ENCODE results near the gene SPHKAP.
A peak's percentile ranks its signal among the peaks of the same experiment; 100 is the strongest.
"Not testable (repeated sequence)": the region's sequence is repeated elsewhere in the genome, so short reads cannot be mapped to it uniquely, and the experiment has no call there.

The SPHKAP gene

GRCh38 chr2:228017784-228018183, 163.7 kb downstream of the SPHKAP start:
- no peak for DNase-seq

DNA sequence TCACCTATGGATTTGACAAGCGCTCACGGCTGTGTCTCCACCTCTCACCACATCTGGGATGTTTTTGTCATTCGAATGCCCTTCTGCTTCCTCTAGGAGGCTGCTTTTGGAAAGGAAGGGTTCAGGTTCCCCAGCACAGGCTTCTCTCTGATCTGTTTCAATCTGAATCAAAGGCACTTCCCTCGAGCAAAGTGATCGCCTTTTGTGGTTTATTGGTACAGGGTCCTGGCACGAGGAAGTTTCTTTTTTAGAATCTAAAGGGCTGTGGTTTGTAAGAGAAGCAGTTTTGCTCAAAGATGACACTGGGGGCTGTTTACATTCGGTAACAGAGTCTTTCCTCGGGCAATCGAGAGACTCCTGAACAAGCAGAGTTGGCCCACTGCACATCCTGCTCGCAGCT, 165.1 kb downstream of the SPHKAP start:
- no peak for DNase-seq

DNA sequence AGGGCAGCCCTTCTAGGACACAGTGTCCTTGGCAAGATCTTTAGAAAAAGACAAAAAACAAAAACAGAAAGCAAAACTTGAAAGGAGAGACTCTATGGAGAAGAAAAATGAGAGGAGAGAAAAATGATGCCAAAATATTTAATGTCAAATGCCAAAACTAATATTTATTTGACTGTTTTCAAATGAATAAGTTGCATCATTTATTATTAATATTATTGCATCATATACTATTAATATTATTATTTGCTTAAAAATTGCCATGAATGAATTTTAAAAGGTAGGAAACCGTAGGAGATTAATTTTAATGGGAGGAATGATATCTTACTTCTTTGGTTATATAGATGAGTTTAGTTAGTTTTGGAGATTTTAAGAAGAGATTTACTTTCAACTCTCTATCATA, 165.7 kb downstream of the SPHKAP start:
- DNase-seq: no peak

GRCh38 chr2:227996366-227996765, 185.1 kb downstream of the SPHKAP start:
- DNase-seq: no peak

DNA sequence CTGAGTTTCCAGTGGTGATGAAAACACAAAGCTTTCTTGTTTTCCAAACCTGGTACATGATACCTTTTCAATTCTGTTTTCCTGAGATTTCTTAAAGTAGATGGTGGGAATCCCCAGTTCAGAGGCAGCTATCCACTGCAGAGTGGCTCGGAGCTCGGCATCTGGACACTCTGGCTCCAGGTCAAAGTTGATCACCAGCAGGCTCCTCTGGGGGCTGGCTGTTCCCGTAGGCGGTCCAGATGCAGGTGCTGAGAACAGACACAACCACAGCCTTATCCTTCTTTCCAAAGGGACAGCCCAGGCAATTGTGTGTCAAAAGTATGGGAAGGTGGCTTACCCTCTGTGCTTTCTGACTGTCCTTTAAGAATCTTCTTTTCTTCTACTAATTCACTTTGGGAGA, 190.6 kb downstream of the SPHKAP start:
- no peak for DNase-seq

DNA sequence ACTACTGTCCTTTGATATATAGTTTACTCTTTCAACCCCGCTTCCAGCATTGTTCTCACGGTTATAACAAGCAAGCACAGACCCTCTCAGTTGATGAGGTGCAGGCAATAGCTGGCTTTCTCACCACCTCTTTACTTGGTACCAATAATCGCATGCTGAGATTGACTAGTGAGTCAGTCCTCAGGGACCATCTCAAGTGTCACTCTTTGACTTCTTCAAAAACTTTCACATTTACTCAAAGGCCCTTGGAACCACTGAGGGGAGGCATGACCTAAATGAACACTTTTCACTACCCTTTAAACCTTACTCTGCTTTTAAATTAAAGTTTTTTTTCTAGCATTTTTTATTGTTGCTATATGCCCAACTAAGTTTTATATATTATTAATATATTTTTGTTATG, 208.2 kb downstream of the SPHKAP start:
- DNase-seq: no peak

GRCh38 chr2:227971619-227972230, 209.8 kb downstream of the SPHKAP start:
- DNase-seq: no peak

- no peak for DNase-seq
Observed at GRCh38 chr2:227960317-227960716, 221.2 kb downstream of the SPHKAP start.

DNA sequence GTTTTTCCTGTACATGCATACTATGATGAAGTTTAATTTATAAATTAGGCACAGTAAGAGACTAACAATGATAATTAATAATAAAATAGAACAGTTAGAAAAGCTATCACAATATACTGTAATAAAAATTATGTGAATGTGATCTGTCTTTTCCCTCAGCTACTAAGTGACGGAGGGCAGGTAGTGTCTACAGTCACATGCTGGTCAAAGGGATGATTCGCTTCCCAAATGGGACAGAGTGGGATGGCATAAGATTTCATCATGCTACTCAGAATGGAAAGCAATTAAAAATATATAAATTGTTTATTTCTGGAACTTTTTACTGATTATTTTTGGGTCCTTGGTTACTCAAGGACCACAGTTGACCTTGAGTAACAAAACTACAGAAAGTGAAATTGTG, 238.5 kb downstream of the SPHKAP start:
- DNase-seq: no peak

GRCh38 chr2:227942021-227942420, 239.5 kb downstream of the SPHKAP start:
- no peak for DNase-seq

- peak in 1 of 2 experiments; percentile 3 for DNase-seq
Observed at GRCh38 chr2:227939271-227940027, 242.0 kb downstream of the SPHKAP start.

GRCh38 chr2:227936249-227936648, 245.2 kb downstream of the SPHKAP start:
- not testable (repeated sequence) for DNase-seq

DNA sequence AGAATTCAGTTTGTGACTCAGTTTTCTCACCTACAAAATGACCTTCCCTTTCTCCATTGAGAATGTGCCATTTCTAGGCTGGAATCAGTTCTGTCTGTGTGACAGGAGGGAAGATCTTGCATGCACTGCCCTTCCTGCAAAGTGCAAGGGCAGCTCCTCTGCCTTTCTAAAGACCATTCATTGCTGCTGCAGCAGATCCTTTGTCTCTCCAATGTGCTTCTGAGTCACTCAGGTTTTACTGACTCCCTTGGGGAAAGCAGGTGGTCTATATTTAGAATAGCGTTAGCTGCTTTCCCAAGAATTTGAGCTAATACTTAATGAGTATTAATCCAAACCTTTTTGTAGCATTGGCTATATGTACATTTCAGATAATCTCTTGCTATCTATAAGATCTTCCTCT, 247.6 kb downstream of the SPHKAP start:
- no peak for DNase-seq

- DNase-seq: no peak
Observed at GRCh38 chr2:227932403-227932802, 249.1 kb downstream of the SPHKAP start.

- no peak for DNase-seq
Observed at GRCh38 chr2:227932001-227932400, 249.5 kb downstream of the SPHKAP start.

All from activated CD4-positive, alpha-beta T cell treated with anti-CD3 and anti-CD28 coated beads, Interleukin-2, amount 50 U/mL, for 48 hours (primary cell).